Mammary epithelial cell (primary cell): ENCODE results near the gene ITPR2.

Experiments used
- EZH2 ChIP-seq: IDR thresholded peaks from 2 replicates; pipeline ENCODE4 v1.6.1; 2012; ENCODE audit warnings: low read length, inconsistent platforms, borderline replicate concordance
- TF ChIP-seq, protein P1 (sequence below), 2 donors: IDR thresholded peaks in 1 of 2; conservative IDR thresholded peaks in 1 of 2; 2 replicates each; pipeline ENCODE4 v1.5.1; 2011 to 2012; ENCODE audit warnings: inconsistent platforms in 2 of 2, low read length in 2 of 2, mild to moderate bottlenecking in 2 of 2, control low read depth in 1 of 2, low read depth in 1 of 2; ENCODE audit not compliant: insufficient read depth in 1 of 2; ENCODE audit errors: extremely low read depth in 1 of 2

DNA sequence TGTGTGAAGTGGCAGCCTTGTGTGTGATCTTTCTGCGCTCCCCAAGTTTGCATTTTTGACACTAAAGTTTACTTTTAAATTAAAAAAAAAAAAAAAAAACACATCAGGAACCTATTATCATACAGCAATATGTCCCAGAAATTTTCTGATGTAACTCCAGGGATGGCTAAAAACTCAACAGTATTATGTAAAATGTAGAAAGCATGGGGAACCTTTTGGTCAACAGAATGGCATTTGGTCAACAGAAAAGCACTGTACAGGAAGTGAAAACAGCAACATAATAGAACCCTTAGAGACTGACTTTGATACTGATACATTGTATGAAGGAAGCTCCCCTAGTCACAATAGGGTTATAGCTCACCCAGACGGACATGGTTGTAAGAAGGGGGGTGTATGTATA lies 224.3 kb downstream of the ITPR2 start:
- TF ChIP-seq, protein P1, sequence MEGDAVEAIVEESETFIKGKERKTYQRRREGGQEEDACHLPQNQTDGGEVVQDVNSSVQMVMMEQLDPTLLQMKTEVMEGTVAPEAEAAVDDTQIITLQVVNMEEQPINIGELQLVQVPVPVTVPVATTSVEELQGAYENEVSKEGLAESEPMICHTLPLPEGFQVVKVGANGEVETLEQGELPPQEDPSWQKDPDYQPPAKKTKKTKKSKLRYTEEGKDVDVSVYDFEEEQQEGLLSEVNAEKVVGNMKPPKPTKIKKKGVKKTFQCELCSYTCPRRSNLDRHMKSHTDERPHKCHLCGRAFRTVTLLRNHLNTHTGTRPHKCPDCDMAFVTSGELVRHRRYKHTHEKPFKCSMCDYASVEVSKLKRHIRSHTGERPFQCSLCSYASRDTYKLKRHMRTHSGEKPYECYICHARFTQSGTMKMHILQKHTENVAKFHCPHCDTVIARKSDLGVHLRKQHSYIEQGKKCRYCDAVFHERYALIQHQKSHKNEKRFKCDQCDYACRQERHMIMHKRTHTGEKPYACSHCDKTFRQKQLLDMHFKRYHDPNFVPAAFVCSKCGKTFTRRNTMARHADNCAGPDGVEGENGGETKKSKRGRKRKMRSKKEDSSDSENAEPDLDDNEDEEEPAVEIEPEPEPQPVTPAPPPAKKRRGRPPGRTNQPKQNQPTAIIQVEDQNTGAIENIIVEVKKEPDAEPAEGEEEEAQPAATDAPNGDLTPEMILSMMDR (conservative IDR thresholded peaks at IDR 0.05 in 1 of 2, IDR thresholded peaks at IDR 0.05 in 1 of 2; ENCODE audit: extremely low read depth in 1 of 2, insufficient read depth in 1 of 2, low read depth in 1 of 2, low read length in 2 of 2), result no peak
- TF ChIP-seq EZH2, result no peak
